ENCODE results near the gene ENTPD1. TPM values are rescaled to one million over a fixed set of nuclear protein-coding genes. Genes with fewer than 3 reads are reported as not detected.

Gene ENTPD1
- total and polyA plus RNA-seq, 10 of the 15 experiments (the other 5 are each of a cell fraction or from before 2014, with no cell fraction given): 110 to 413 (median 161) TPM

DNA sequence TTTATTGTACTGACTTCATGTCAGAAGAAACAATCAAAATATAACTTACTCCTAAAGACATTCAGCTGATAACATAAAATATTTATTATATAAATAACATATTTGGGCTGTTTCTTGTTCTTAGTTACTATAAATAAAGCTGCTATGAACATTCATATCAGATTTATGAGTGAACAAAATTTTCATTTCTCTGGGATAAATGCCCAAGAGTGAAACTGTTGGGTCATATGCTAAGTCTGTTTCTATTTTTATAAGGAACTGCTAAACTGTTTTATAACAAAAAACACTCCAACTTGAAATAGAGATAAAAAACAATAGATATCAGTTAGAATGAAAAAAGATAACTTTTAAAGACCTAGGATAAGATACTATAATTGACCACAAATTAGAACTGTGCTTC lies 125.4 kb downstream of the ENTPD1 start (continued):
- TF ChIP-seq, protein P1, sequence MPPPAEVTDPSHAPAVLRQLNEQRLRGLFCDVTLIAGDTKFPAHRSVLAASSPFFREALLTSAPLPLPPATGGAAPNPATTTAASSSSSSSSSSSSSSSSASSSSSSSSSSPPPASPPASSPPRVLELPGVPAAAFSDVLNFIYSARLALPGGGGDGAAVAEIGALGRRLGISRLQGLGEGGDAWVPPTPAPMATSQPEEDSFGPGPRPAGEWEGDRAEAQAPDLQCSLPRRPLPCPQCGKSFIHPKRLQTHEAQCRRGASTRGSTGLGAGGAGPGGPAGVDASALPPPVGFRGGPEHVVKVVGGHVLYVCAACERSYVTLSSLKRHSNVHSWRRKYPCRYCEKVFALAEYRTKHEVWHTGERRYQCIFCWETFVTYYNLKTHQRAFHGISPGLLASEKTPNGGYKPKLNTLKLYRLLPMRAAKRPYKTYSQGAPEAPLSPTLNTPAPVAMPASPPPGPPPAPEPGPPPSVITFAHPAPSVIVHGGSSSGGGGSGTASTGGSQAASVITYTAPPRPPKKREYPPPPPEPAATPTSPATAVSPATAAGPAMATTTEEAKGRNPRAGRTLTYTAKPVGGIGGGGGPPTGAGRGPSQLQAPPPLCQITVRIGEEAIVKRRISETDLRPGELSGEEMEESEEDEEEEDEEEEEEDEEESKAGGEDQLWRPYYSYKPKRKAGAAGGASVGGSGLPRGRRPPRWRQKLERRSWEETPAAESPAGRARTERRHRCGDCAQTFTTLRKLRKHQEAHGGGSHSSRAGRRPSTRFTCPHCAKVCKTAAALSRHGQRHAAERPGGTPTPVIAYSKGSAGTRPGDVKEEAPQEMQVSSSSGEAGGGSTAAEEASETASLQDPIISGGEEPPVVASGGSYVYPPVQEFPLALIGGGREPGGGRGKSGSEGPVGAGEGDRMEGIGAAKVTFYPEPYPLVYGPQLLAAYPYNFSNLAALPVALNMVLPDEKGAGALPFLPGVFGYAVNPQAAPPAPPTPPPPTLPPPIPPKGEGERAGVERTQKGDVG (CRISPR knock-in tag; IDR thresholded peaks at IDR 0.05): no peak

DNA sequence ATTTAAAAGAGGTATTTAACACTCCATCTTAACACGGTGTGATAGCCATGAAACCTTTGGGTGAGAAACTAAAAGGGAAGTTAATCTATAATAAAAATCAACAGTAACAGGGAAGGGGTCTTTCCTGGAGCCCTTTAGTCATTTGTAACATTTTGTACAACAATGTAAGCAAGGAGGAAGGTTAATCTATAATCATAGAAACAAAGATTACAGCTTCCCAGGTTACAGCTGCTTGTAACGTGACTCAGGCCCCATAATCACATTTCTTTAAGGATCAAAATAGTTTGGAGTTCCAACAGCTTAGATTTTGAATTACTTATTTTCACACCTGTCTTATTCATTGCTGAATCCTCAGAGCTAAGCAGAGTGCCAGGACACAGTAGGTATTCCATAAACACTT lies 133.9 kb downstream of the ENTPD1 start:
- ChIA-PET CTCF (interaction anchor here (2.9 kb wide), 1 partner anchor 196 kb away, joined by 11 read pairs; the partner anchor contains the start of gene TCTN3), POLR2A (no interaction called here)
- no peak for TF ChIP-seq PML (IDR thresholded peaks at IDR 0.05; ENCODE audit: low read length)
- no peak for TF ChIP-seq RUNX3 (IDR thresholded peaks at IDR 0.05; ENCODE audit: low read length)
- TF ChIP-seq NR2F1 (conservative IDR thresholded peaks at IDR 0.05): no peak
- TF ChIP-seq, protein P2, sequence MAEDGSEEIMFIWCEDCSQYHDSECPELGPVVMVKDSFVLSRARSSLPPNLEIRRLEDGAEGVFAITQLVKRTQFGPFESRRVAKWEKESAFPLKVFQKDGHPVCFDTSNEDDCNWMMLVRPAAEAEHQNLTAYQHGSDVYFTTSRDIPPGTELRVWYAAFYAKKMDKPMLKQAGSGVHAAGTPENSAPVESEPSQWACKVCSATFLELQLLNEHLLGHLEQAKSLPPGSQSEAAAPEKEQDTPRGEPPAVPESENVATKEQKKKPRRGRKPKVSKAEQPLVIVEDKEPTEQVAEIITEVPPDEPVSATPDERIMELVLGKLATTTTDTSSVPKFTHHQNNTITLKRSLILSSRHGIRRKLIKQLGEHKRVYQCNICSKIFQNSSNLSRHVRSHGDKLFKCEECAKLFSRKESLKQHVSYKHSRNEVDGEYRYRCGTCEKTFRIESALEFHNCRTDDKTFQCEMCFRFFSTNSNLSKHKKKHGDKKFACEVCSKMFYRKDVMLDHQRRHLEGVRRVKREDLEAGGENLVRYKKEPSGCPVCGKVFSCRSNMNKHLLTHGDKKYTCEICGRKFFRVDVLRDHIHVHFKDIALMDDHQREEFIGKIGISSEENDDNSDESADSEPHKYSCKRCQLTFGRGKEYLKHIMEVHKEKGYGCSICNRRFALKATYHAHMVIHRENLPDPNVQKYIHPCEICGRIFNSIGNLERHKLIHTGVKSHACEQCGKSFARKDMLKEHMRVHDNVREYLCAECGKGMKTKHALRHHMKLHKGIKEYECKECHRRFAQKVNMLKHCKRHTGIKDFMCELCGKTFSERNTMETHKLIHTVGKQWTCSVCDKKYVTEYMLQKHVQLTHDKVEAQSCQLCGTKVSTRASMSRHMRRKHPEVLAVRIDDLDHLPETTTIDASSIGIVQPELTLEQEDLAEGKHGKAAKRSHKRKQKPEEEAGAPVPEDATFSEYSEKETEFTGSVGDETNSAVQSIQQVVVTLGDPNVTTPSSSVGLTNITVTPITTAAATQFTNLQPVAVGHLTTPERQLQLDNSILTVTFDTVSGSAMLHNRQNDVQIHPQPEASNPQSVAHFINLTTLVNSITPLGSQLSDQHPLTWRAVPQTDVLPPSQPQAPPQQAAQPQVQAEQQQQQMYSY (CRISPR knock-in tag; IDR thresholded peaks at IDR 0.05): no peak
- no peak for TF ChIP-seq SREBF2 (IDR thresholded peaks at IDR 0.05; ENCODE audit: low read length)
- no peak for TF ChIP-seq ATF2 (IDR thresholded peaks at IDR 0.05; ENCODE audit: low read length)
- TF ChIP-seq EP300 (IDR thresholded peaks at IDR 0.05; ENCODE audit: borderline replicate concordance in 1 of 2, control insufficient read depth in 1 of 2, low read depth in 2 of 2, low read length in 2 of 2): no peak
- TF ChIP-seq BHLHE40 (IDR thresholded peaks at IDR 0.05; ENCODE audit: borderline replicate concordance in 1 of 2, low read depth in 2 of 2, low read length in 1 of 2): no peak
- TF ChIP-seq NFXL1 (IDR thresholded peaks at IDR 0.05; ENCODE audit: borderline replicate concordance): no peak

More for the DNA sequence above, 133.9 kb downstream of the ENTPD1 start:
- no peaks in the 10 kb centered on the region for H3K79me2 ChIP-seq (ENCODE audit: control insufficient read depth, insufficient read depth, low read length)
- no peaks in the 10 kb centered on the region for H4K20me1 ChIP-seq (ENCODE audit: control insufficient read depth, insufficient read depth)
- no peak overlapping the region for H3K4me2 ChIP-seq (ENCODE audit: control insufficient read depth, insufficient read depth)
- no peaks in the 10 kb centered on the region for H3K27me3 ChIP-seq (replicated peaks in 1 of 2; ENCODE audit: control insufficient read depth in 2 of 2, insufficient read depth in 2 of 2, low read length in 1 of 2)
- H3K4me3 ChIP-seq: no peak overlapping the region
- no peak overlapping the region for H3K9ac ChIP-seq (ENCODE audit: control insufficient read depth, insufficient read depth, low read length)
- in situ Hi-C loops (cut with MboI): no loop called here
- RAD21 ChIA-PET (ENCODE audit: unreplicated experiment): interaction anchor here (1.4 kb wide), 1 partner anchor 196 kb away, joined by 7 read pairs; the partner anchor contains the start of gene TCTN3
- H3K4me1 ChIP-seq (ENCODE audit: control insufficient read depth, insufficient read depth, low read length): no peaks in the 10 kb centered on the region
- intact Hi-C loops (cut with micrococcal nuclease; ENCODE audit: unreplicated experiment): no loop called here
- H2AFZ ChIP-seq (ENCODE audit: control insufficient read depth, low read depth, low read length): no peak overlapping the region
- DNase-seq (ENCODE audit: low read depth, low spot score): no peak
- ATAC-seq: no peak
- no peak for FAIRE-seq
- 78% methylated on average over 2 of the region's 2 CpGs for WGBS (ENCODE audit: insufficient coverage, insufficient replicate concordance, low lambda C conversion rate, missing lambda C conversion rate)
- SMC1A ChIA-PET (ENCODE audit: uncharacterized antibody, unreplicated experiment): interaction anchor here (1.0 to 1.6 kb wide), 7 partner anchors 9 to 196 kb away, joined by 3 to 6 read pairs (median 4); partner anchors contain the start of gene TCTN3
- H3K9me3 ChIP-seq (replicated peaks; ENCODE audit: control insufficient read depth, insufficient read depth, low read length): no peaks in the 10 kb centered on the region
- H3K27ac ChIP-seq (ENCODE audit: control insufficient read depth, insufficient read depth): no peak overlapping the region
- peaks cover 0 to 4% of the 10 kb centered on the region in 2 experiments; a peak in 2 of 4 replicates for H3K36me3 ChIP-seq (ENCODE audit: control insufficient read depth in 2 of 2, insufficient read depth in 2 of 2, low read length in 1 of 2)
- no TSS peak for BruUV-seq (replicated peaks)
